MV-4-11 (cell line): ENCODE measurements around the gene TADA2B.
A peak's percentile ranks its signal among the peaks of the same experiment; 100 is the strongest.

Experiments
- DNase-seq: peaks from one replicate; lab custom pipeline; 2025; lab: John Stamatoyannopoulos, UW

Gene TADA2B

DNA sequence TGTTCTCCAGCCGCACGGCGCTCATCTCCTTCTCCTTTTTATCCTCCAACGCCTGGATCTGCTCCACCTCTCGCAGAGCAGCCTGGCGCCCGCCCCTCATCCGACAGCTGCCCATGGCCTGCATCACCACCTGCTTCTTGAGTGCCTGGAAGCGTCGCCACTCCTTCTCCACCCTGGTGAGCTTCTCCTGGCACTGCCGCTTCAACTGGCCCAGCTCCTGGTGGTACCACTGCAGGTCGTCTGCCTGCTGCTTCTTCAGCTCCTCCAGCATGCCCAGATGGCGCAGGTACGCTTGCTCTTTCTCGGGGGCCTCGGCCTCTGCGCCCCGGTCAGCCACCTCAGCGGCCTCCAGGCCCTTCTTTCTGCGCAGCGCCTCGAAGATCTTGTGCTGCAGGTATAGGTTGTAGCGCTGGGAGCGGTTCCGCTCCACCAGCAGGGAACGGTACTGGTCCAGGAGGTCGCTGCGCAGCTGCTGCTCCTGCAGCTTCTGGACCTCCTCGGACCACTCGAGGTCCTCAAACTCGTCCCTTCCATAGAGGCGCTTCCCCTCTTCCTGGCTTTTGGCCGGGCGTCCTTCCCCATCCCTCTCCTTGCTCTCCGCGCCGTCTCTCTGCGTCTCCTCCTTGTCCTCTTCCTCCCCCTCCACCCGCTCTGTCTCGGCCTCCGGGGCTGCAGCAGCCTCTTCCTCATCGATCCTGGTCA is 1.2 kb upstream of the TADA2B start:
- peak; percentile 30 for DNase-seq

- peak; percentile 95 for DNase-seq
Observed at GRCh38 chr4:7042503-7043283, 479 bp upstream of the TADA2B start.

- no peak for DNase-seq
Observed at GRCh38 chr4:7044137-7044930, 1.2 kb downstream of the TADA2B start.

GRCh38 chr4:7045553-7045952 is 2.4 kb downstream of the TADA2B start:
- no peak for DNase-seq

GRCh38 chr4:7045961-7046921 is 3.1 kb downstream of the TADA2B start:
- DNase-seq, result no peak

GRCh38 chr4:7046971-7047370 is 3.8 kb downstream of the TADA2B start:
- DNase-seq, result no peak

DNA sequence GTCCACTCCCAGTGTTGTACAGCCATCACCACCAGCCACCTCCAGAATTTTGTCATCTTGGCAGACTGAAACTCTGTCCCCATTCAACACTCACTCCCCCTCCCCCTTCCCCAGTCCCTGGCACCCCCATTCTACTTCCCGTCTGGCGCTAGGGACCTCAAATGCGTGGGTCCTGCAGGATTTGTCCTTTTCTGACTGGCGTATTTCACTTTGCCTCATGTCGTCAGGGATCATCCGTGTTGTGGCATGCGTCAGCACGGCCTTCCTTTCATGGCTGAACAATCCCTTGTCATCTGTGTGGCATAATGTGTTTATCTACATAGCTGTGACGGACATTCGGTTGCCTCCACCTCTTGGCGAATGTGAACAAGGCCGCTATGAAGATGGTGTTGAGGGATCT is 5.5 kb downstream of the TADA2B start:
- DNase-seq, result no peak

GRCh38 chr4:7049295-7049694 is 6.1 kb downstream of the TADA2B start:
- no peak for DNase-seq

GRCh38 chr4:7049739-7050138 is 6.6 kb downstream of the TADA2B start:
- no peak for DNase-seq

- no peak for DNase-seq
Observed at GRCh38 chr4:7050481-7051143, 7.4 kb downstream of the TADA2B start.

DNA sequence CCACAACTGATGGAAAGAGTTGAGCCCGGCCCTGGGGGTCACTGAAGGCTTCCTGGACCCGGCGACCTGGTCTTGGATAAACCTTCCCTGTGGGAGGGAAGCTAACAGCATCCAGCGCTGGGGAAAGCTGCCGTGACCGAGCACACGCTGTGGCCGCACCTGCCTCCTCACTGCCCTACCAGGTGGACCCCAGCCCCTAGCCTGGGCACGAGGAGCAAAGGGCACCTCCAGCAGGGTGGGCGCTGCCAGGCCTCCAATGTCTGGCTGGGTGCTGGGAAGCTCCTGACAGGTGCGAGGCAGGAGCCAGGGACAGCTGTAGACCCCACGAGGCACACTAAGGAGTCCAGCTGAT is 7.9 kb downstream of the TADA2B start:
- DNase-seq, result no peak

DNA sequence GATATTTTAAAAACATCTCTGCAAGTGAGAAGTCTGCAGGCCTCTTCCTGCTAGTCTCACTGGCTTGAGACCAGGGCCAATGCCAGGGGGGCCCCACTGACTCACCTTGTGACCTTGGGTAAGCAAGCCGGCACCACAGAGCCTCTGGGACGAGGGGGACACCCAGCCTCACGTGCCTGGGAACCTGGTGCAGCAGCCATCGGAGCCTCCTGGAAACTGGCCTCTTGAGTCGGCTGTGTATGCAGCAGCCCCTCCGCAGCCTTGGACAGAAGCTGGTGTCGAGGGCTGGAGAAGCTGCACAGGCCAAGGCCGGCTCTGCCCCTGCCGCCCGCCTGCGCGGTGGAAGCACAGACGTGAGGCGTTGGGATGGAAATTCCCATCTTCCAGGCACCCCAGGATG is 8.7 kb downstream of the TADA2B start:
- DNase-seq, result no peak

GRCh38 chr4:7052313-7052712 is 9.1 kb downstream of the TADA2B start:
- no peak for DNase-seq

GRCh38 chr4:7052923-7053715 is 9.9 kb downstream of the TADA2B start:
- DNase-seq, result peak; percentile 87

DNA sequence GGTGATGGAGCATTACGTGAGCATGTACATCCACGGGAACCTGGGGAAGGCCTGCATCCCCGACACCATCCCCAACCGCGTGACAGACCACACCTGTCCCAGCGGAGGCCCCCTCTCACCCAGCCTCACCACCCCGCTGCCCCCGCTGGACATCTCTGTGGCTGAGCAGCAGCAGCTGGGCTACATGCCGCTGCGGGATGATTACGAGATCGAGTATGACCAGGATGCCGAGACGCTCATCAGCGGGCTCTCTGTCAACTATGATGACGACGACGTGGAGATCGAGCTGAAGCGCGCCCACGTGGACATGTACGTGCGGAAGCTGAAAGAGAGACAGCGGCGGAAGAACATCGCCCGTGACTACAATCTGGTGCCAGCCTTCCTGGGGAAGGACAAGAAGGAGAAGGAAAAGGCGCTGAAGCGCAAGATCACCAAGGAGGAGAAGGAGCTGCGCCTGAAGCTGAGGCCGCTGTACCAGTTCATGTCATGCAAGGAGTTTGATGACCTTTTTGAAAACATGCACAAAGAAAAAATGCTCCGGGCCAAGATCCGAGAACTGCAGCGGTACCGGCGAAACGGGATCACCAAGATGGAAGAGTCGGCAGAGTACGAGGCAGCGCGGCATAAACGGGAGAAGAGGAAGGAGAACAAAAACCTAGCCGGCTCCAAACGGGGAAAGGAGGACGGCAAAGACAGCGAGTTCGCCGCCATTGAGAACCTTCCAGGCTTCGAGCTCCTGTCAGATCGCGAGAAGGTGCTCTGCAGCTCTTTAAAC is 11.1 kb downstream of the TADA2B start:
- no peak for DNase-seq

DNA sequence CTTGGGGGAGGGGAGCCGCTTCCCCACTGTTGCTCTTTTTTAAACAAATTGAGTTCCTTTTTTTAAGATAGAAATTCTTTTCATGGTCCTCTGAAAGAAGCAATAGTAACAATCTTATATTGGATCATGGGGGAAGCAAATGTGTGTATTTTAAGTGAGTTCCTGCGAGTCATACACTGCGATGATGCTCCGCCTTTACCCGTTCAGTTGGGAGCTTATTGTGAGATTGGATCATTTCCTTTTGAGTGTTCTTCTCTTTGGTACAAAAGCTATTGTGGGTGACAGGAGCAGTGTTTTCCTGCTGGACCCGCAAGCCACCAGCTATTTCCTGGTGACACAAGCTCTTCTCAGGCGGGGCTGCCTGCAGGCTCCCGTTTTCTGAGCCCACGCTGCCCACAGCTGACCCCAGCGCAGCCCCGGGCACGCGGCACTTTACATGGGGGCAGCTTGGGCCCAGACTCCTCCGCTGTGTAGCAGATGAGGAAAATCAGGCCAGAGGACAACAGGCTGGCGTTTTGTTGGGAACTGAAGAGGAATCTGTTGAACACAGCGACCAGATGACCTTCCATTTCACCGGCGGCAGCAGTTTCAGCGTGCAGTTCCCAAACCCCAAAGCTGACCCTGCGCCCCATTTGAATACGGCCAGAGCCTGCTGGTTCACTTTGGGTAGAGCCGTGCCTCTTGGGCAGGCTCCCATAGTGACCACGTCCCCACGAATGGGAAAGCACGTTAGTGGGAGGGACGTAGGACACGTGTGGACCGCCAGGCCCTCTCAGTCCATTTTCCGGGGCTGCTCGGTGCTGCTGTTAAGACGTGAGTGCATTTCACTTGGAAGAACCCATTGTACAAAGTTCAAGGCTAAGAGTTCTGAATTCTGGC is 12.2 kb downstream of the TADA2B start:
- DNase-seq, result peak; percentile 85

DNA sequence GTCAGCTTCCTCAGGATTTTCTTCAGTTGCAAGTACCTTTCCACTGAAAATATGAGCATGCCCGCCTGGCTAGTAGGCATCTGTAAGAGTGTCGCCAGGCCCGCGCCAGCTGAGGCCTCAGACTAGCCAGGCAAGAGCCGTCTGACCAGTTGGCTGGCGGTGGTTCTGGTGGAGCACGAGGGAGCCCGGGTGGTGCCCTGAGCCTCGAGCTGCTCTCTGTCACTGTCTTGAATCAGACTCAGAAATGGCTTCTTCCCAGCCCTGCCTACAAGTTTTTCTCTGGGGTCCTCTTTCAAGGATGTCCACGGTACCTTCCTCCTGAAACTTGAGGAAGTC is 12.8 kb downstream of the TADA2B start:
- DNase-seq, result no peak

DNA sequence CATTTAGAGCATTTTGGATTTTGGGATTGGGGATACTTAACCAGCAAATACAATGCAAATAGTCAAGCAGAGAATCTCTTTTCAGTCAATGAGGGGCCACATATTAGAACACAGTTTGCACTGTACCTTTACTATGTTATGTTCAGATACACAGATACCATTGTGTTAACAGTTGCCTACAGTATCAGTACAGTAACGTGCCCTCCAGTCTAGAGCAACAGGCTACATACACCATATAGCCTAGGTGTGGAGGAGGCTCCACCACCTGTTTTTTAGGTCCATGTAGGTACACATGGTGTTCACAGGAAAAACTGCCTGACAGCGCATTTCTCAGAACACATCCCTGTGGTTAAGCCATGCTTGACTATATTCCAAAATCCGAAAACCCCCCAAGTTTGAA is 15.6 kb downstream of the TADA2B start:
- no peak for DNase-seq

GRCh38 chr4:7059662-7060061 is 16.5 kb downstream of the TADA2B start:
- DNase-seq, result peak; percentile 97
